GM18502 (cell line): ENCODE data around the gene ARMC9.
"Not testable (repeated sequence)": the region's sequence is repeated elsewhere in the genome, so short reads cannot be mapped to it uniquely, and the experiment has no call there.

Experiments
- ATAC-seq: cut with Tn5 transposase; IDR thresholded peaks from one replicate; pipeline ENCODE4 v1.9.1; 2021; ENCODE audit warnings: mild to moderate bottlenecking; ENCODE audit not compliant: unreplicated experiment, poor library complexity

The ARMC9 gene

GRCh38 chr2:231241755-231242507 is 43.5 kb downstream of the ARMC9 start:
- no peak for ATAC-seq

- no peak for ATAC-seq
Observed at GRCh38 chr2:231243866-231244265, 45.4 kb downstream of the ARMC9 start.

- no peak for ATAC-seq
Observed at GRCh38 chr2:231244382-231245248, 46.2 kb downstream of the ARMC9 start.

- no peak for ATAC-seq
Observed at GRCh38 chr2:231245249-231246094, 47.0 kb downstream of the ARMC9 start.

GRCh38 chr2:231246171-231246842 is 47.9 kb downstream of the ARMC9 start:
- no peak for ATAC-seq

- no peak for ATAC-seq
Observed at GRCh38 chr2:231250146-231250545, 51.7 kb downstream of the ARMC9 start.

GRCh38 chr2:231250698-231251097 is 52.3 kb downstream of the ARMC9 start:
- no peak for ATAC-seq

GRCh38 chr2:231253292-231253691 is 54.9 kb downstream of the ARMC9 start:
- ATAC-seq, result not testable (repeated sequence)

- ATAC-seq, result no peak
Observed at GRCh38 chr2:231256494-231256893, 58.1 kb downstream of the ARMC9 start.

GRCh38 chr2:231257763-231258162 is 59.3 kb downstream of the ARMC9 start:
- ATAC-seq, result no peak

- no peak for ATAC-seq
Observed at GRCh38 chr2:231258701-231259100, 60.3 kb downstream of the ARMC9 start.

- no peak for ATAC-seq
Observed at GRCh38 chr2:231259104-231259503, 60.7 kb downstream of the ARMC9 start.

- no peak for ATAC-seq
Observed at GRCh38 chr2:231260442-231261208, 62.2 kb downstream of the ARMC9 start.

GRCh38 chr2:231263118-231263831 is 64.8 kb downstream of the ARMC9 start:
- ATAC-seq, result no peak

GRCh38 chr2:231270221-231271114 is 72.0 kb downstream of the ARMC9 start:
- no peak for ATAC-seq

GRCh38 chr2:231272991-231273390 is 74.6 kb downstream of the ARMC9 start:
- no peak for ATAC-seq

GRCh38 chr2:231276987-231277386 is 78.6 kb downstream of the ARMC9 start:
- no peak for ATAC-seq

- ATAC-seq, result no peak
Observed at GRCh38 chr2:231277962-231278361, 79.5 kb downstream of the ARMC9 start.
